Measurements from ENCODE around the gene NECTIN4. TPM values are rescaled to one million over a fixed set of nuclear protein-coding genes. Genes with fewer than 3 reads are reported as not detected.

NECTIN4 gene
- total and polyA plus RNA-seq, 2 of the 8 experiments (the other 6 are each of a cell fraction or from before 2014, with no cell fraction given): 0.19 to 0.71 TPM

DNA sequence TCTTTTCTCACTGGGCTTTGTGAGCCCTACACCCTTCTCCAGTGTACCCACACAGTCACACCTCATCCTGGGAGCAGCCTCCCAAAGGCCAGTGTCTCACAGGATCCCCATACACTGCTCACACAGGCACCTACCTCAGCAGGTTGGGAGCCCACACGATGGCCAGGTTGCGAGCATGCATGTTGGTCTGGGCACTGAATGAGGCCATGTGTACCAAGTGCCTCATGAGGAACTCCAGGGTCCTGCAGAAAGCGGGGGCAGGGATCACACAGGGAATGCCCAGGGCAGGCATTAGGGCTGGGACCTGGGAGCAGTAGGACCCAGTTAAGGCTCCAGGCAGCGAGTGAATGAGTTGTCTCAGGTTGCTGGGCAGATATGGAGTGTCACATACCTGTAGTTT, 35.1 kb downstream of the NECTIN4 start (continued):
- TF ChIP-seq, protein P1, sequence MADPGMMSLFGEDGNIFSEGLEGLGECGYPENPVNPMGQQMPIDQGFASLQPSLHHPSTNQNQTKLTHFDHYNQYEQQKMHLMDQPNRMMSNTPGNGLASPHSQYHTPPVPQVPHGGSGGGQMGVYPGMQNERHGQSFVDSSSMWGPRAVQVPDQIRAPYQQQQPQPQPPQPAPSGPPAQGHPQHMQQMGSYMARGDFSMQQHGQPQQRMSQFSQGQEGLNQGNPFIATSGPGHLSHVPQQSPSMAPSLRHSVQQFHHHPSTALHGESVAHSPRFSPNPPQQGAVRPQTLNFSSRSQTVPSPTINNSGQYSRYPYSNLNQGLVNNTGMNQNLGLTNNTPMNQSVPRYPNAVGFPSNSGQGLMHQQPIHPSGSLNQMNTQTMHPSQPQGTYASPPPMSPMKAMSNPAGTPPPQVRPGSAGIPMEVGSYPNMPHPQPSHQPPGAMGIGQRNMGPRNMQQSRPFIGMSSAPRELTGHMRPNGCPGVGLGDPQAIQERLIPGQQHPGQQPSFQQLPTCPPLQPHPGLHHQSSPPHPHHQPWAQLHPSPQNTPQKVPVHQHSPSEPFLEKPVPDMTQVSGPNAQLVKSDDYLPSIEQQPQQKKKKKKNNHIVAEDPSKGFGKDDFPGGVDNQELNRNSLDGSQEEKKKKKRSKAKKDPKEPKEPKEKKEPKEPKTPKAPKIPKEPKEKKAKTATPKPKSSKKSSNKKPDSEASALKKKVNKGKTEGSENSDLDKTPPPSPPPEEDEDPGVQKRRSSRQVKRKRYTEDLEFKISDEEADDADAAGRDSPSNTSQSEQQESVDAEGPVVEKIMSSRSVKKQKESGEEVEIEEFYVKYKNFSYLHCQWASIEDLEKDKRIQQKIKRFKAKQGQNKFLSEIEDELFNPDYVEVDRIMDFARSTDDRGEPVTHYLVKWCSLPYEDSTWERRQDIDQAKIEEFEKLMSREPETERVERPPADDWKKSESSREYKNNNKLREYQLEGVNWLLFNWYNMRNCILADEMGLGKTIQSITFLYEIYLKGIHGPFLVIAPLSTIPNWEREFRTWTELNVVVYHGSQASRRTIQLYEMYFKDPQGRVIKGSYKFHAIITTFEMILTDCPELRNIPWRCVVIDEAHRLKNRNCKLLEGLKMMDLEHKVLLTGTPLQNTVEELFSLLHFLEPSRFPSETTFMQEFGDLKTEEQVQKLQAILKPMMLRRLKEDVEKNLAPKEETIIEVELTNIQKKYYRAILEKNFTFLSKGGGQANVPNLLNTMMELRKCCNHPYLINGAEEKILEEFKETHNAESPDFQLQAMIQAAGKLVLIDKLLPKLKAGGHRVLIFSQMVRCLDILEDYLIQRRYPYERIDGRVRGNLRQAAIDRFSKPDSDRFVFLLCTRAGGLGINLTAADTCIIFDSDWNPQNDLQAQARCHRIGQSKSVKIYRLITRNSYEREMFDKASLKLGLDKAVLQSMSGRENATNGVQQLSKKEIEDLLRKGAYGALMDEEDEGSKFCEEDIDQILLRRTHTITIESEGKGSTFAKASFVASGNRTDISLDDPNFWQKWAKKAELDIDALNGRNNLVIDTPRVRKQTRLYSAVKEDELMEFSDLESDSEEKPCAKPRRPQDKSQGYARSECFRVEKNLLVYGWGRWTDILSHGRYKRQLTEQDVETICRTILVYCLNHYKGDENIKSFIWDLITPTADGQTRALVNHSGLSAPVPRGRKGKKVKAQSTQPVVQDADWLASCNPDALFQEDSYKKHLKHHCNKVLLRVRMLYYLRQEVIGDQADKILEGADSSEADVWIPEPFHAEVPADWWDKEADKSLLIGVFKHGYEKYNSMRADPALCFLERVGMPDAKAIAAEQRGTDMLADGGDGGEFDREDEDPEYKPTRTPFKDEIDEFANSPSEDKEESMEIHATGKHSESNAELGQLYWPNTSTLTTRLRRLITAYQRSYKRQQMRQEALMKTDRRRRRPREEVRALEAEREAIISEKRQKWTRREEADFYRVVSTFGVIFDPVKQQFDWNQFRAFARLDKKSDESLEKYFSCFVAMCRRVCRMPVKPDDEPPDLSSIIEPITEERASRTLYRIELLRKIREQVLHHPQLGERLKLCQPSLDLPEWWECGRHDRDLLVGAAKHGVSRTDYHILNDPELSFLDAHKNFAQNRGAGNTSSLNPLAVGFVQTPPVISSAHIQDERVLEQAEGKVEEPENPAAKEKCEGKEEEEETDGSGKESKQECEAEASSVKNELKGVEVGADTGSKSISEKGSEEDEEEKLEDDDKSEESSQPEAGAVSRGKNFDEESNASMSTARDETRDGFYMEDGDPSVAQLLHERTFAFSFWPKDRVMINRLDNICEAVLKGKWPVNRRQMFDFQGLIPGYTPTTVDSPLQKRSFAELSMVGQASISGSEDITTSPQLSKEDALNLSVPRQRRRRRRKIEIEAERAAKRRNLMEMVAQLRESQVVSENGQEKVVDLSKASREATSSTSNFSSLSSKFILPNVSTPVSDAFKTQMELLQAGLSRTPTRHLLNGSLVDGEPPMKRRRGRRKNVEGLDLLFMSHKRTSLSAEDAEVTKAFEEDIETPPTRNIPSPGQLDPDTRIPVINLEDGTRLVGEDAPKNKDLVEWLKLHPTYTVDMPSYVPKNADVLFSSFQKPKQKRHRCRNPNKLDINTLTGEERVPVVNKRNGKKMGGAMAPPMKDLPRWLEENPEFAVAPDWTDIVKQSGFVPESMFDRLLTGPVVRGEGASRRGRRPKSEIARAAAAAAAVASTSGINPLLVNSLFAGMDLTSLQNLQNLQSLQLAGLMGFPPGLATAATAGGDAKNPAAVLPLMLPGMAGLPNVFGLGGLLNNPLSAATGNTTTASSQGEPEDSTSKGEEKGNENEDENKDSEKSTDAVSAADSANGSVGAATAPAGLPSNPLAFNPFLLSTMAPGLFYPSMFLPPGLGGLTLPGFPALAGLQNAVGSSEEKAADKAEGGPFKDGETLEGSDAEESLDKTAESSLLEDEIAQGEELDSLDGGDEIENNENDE (IDR thresholded peaks at IDR 0.05; ENCODE audit: insufficient replicate concordance, low read length): no peak
- TF ChIP-seq BCL11A (IDR thresholded peaks at IDR 0.05; ENCODE audit: low read depth in 2 of 2, low read length in 2 of 2) (no peak), SP2 (IDR thresholded peaks at IDR 0.05; ENCODE audit: low read length) (no peak), JUND (IDR thresholded peaks at IDR 0.05; ENCODE audit: low read length) (no peak), TBP (IDR thresholded peaks at IDR 0.05; ENCODE audit: low read depth, low read length) (no peak), RAD21 (IDR thresholded peaks at IDR 0.05 in 1 of 2, conservative IDR thresholded peaks at IDR 0.05 in 1 of 2; ENCODE audit: low read depth in 2 of 2, low read length in 2 of 2) (no peak), SRF (IDR thresholded peaks at IDR 0.05; ENCODE audit: low read depth, low read length) (no peak), TEAD4 (IDR thresholded peaks at IDR 0.05; ENCODE audit: low read depth, low read length) (no peak), TCF12 (IDR thresholded peaks at IDR 0.05; ENCODE audit: low read depth, low read length) (no peak), CHD1 (IDR thresholded peaks at IDR 0.05; ENCODE audit: low read depth, low read length) (no peak), CBX8 (IDR thresholded peaks at IDR 0.05; ENCODE audit: borderline replicate concordance, low read depth, low read length) (no peak), MAFK (IDR thresholded peaks at IDR 0.05; ENCODE audit: low read depth, low read length) (no peak), CTBP2 (IDR thresholded peaks at IDR 0.05; ENCODE audit: borderline replicate concordance, insufficient read depth, insufficient read length, low read length) (no peak)
